T follicular helper cell (primary cell): ENCODE results near the gene CARF.

ENCODE experiments used
- DNase-seq: peaks from one replicate; pipeline ENCODE4 v3.0.0-alpha.2; 2020; ENCODE audit warnings: low read depth

Gene CARF

GRCh38 chr2:203021991-203022390, 109.9 kb downstream of the CARF start:
- no peak for DNase-seq

DNA sequence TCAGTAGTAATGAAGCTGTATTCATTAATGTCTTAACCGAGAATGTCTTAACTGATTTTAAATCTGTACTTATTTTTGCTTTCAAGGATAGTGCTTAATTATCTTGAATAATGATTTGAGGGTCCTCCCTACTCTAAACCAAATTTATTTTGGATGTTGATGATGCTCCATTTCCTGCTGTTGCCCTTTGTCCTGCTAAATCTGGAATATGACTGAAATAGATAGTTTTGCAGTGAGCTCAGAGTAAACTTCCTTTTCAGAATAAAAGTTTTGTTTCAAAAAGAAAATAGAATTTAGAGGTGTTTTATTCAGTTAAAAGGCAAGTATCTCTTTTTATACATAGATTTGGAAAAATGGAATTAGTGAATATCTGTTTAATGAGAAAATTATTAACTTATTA, 110.7 kb downstream of the CARF start:
- no peak for DNase-seq

DNA sequence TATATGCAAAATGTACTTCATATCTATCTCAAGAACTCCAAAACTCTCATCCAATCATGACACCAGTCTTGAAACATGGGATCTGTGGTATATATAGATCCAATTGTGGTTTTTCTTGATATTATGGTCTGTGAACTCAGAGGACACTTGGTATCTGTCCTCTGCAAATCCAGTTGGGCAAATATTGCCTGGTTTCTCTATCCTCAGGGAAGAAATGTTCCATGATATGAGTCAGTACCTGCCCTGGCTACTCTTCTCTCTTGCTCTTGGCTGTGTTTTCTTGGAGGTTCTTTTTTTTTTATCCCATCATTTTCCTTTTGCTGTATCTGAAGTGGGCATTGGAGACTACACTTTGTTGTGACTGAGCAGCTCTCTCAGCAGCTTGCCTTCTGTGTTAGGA, 113.5 kb downstream of the CARF start:
- DNase-seq, result no peak

- no peak for DNase-seq
Measured at GRCh38 chr2:203030545-203030944, 118.5 kb downstream of the CARF start.

GRCh38 chr2:203030991-203031390, 118.9 kb downstream of the CARF start:
- DNase-seq, result no peak

DNA sequence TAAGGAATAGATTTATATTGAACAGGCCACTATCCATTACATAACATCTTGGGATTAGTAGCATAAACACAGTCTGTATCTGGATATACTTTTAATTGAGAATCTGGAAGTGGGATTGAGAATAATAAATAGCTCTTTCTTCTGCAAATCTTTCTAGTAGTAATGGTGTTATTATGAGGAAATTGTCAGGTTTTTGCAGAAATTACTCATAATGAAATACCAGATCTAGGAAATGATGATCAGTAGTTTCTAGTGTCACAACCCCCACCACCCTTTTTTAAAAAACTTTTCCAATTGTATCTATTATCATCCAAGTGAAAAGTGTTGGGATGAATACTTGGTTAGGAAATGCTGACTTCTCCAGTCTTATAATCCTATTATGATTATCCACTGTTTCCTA, 121.3 kb downstream of the CARF start:
- no peak for DNase-seq

DNA sequence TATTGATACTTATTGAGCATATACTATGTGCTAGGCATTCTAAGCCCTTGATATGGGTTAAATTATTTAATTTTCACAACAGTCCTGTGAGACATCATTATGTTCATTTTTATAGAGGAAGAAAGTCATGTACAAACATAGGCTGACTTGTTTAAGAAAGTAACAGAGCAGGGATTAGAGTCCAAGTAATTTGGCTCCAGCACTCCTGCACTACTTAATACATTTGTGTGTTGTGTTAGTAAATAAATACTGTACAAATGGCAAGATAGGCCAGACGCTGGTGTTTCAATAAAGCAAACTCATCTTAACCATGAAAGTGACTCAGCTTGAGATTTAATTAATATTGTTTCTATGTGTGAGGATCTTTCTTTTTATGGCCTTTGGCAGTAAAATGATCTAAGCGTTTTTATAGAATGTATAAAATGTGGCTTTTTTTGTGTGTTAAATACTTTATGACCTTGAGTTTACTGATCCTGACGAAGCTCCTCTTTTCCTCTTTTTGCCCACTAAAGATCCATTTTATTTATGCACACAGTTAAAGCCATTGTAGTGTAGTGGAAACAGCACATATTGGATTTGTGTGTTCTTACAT, 123.9 kb downstream of the CARF start:
- no peak for DNase-seq
